ENCODE data around the gene B4GALT1. TPM values are rescaled to one million over a fixed set of nuclear protein-coding genes. Genes with fewer than 3 reads are reported as not detected.
"Not testable (repeated sequence)": the region's sequence is repeated elsewhere in the genome, so short reads cannot be mapped to it uniquely, and the experiment has no call there.

The B4GALT1 gene
- total RNA-seq, 6 experiments from 2014 or later = 87.2 to 116 (median 106) TPM

DNA sequence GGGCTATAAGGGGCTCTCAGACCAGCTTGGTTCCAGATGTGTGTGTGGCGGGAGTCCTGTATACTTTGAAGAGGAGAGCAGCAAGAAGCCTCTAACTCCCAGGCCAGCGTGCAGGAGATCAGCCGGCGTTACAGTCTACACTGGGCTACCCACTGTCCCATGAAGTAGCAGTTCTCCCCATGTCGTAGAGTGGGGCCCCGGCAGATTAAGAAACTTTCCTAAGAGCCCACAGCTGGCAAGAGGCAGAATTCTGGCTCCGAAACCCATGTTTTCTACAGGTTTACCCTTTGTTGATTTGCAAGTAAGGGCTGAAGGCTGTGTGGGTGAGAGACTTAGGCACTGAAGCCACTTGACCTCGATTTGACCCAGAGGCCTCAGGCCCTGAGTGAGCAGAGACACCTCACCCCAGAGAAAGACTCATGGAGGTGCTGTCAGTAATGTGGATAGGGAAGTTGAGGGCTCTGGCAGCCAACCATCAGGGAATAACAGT, 881 bp upstream of the B4GALT1 start:
- Mint-ChIP-seq H3K4me1 (ENCODE audit: low read depth) (peaks cover 55% of the 10 kb centered on the region), H3K27me3 (ENCODE audit: insufficient read depth) (peaks cover 5% of the 10 kb centered on the region; the same call in 1 of the 2 replicates), H3K27ac (peak overlapping the region; percentile 89), H3K9me3 (no peaks in the 10 kb centered on the region), H3K36me3 (ENCODE audit: low read depth) (peaks cover 5% of the 10 kb centered on the region), H3K4me3 (peak overlapping the region; percentile 86)
- no peak for DNase-seq
- TF ChIP-seq, protein P1, sequence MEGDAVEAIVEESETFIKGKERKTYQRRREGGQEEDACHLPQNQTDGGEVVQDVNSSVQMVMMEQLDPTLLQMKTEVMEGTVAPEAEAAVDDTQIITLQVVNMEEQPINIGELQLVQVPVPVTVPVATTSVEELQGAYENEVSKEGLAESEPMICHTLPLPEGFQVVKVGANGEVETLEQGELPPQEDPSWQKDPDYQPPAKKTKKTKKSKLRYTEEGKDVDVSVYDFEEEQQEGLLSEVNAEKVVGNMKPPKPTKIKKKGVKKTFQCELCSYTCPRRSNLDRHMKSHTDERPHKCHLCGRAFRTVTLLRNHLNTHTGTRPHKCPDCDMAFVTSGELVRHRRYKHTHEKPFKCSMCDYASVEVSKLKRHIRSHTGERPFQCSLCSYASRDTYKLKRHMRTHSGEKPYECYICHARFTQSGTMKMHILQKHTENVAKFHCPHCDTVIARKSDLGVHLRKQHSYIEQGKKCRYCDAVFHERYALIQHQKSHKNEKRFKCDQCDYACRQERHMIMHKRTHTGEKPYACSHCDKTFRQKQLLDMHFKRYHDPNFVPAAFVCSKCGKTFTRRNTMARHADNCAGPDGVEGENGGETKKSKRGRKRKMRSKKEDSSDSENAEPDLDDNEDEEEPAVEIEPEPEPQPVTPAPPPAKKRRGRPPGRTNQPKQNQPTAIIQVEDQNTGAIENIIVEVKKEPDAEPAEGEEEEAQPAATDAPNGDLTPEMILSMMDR (IDR thresholded peaks at IDR 0.05) = no peak

DNA sequence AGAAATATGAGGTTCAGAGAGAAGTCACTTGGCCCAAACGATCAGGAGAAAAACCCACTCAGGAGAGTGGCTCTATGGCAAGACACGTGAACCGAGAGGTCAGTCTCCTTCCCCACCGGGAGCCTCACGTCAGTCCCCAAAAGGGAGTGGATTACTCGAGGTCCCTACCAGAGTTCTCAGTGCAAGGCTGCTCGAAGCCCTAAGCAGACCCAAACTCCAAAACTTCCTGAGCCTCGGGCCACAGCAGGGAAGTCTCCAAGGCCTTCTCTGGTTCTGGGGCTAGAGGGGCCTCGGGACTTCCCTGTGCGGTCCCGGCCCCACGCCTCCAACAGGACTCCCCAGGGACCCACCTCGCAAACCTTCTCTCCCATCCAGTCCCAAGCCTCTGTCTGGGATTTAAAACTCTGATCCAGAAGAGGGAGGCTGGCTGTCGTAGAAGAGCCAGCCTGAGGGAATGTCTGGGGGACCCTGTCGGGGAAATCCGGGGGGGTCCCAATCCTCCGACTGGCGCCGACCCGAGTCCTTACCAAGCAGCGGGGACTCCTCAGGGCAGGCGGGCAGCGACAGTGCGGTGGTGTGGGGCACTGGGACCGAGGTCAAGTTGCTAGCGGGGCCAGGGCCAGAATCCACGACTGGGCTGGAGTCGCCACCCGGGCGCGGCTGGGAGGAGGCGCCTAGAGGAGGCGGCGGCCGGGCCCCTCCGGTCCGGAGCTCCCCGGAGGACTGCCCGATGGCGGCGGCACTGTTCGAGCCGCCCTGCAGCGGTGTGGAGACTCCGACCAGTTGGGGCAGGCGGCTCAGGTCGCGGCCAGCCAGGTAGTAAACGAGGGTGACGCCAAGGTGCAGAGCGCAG, 679 bp downstream of the B4GALT1 start:
- peak overlapping the region; percentile 90 for H3K27ac Mint-ChIP-seq
- peaks cover 58% of the 10 kb centered on the region for H3K4me1 Mint-ChIP-seq (ENCODE audit: low read depth)
- no peaks in the 10 kb centered on the region for H3K9me3 Mint-ChIP-seq
- H3K36me3 Mint-ChIP-seq (ENCODE audit: low read depth) = peaks cover 5% of the 10 kb centered on the region
- peak; percentile 8 for DNase-seq
- TF ChIP-seq, protein P1 (IDR thresholded peaks at IDR 0.05) = no peak
- H3K27me3 Mint-ChIP-seq (ENCODE audit: insufficient read depth) = peaks cover 2% of the 10 kb centered on the region
- peak overlapping the region; percentile 96 for H3K4me3 Mint-ChIP-seq

DNA sequence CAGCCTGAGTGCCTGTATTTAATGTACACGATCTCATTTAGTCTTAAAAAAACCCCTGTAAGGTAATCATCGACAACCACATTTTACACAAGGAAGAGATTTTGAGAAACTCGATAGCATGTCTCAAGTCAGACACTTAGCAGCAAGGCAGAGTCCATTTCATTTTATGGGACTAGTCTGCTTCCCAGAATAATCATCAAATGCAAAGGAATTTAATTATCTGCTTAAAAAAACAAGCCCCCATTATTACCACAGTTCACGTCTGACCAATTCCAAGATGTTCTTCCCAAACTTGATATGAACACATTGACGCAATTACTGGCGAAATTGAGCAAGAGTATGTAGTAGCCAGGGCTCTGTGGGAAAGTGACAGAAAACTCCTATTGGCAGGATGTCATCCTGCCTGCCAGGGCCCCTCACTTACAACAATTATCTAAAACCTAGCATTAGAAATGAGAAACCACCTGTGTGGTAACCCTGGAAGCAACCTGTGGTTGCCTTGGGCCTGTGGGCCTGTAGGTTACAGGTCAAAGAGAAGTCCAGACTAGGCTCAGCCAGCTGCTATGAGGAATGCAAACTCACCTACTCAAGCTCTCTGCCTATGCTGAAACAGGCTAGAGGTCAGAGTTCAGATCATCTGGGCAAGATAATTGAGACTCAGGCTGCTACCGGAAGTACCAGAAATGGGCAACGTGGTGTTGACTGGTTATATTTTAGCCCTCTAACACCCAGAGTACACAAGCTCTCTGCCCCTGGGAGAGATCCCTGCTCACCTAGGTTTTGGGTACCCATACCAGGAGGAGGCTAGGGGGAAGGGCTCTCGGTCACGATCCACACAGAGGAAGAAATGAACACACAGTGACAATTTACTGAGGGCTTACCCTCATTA, 1.6 kb downstream of the B4GALT1 start:
- H3K4me3 Mint-ChIP-seq = peak overlapping the region; percentile 96
- peaks cover 5% of the 10 kb centered on the region for H3K36me3 Mint-ChIP-seq (ENCODE audit: low read depth)
- peak; percentile 78 for DNase-seq
- H3K27ac Mint-ChIP-seq = peak overlapping the region; percentile 90
- TF ChIP-seq, protein P1 (IDR thresholded peaks at IDR 0.05) = no peak
- peaks cover 2% of the 10 kb centered on the region for H3K27me3 Mint-ChIP-seq (ENCODE audit: insufficient read depth)
- H3K9me3 Mint-ChIP-seq = no peaks in the 10 kb centered on the region
- peaks cover 67% of the 10 kb centered on the region for H3K4me1 Mint-ChIP-seq (ENCODE audit: low read depth)

DNA sequence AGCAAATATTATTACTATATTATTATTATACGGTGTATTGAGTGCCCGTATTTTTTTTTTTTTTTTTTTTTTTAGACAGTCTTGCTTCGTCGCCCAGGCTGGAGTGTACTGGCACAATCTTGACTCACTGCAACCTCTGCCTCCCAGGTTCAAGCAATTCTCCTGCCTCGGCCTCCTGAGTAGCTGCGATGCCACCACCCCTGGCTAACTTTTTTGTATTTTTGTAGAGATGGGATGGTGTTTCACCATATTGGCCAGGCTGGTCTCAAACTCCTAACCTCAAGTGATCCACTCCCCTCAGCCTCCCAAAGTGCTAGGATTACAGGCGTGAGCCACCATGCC, 2.2 kb downstream of the B4GALT1 start:
- Mint-ChIP-seq H3K27ac (peak overlapping the region; percentile 90), H3K4me1 (ENCODE audit: low read depth) (peaks cover 73% of the 10 kb centered on the region), H3K4me3 (peak overlapping the region; percentile 96)
- not testable (repeated sequence) for DNase-seq; H3K27me3 Mint-ChIP-seq (ENCODE audit: insufficient read depth); H3K36me3 Mint-ChIP-seq (ENCODE audit: low read depth); H3K9me3 Mint-ChIP-seq

DNA sequence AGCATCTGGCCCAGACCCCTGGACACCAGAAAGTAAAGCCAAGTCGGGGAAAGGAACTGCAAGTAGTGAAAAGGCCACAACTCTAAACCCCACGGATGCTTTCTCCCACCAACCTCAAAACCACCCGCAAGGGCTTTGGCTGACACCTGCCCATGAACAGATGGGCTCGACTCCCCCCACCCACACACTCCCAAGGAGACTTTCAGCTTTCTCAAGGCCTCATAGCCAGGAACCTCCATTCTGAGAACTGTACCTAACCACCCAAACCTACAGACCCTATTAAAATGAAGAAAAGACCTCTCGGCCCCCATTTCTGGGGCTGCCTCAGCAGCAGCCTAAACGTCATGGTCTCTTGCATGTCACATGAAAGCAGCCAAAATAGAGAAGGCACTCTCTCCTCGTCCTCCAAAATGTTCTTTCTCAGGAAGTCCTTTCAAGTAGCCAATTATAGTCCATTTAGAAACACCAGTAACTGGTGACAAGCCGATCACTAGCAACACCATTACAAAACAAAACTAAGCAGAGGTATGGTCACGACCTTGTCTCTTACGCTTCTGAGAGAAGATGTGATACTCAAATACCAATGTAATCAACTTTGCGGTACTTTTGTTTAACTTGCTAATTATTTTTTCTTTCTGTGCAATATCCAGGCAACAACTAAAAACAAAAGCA, 2.9 kb downstream of the B4GALT1 start:
- Mint-ChIP-seq H3K36me3 (ENCODE audit: low read depth) (peaks cover 5% of the 10 kb centered on the region), H3K4me1 (ENCODE audit: low read depth) (peaks cover 79% of the 10 kb centered on the region), H3K27ac (peak overlapping the region; percentile 92), H3K4me3 (peak overlapping the region; percentile 96), H3K9me3 (no peaks in the 10 kb centered on the region), H3K27me3 (ENCODE audit: insufficient read depth) (peaks cover 2% of the 10 kb centered on the region)
- TF ChIP-seq, protein P1 (IDR thresholded peaks at IDR 0.05) = no peak
- DNase-seq = no peak
